Glutamatergic neuron (in vitro differentiated cells): ENCODE data around the gene POU2F2. TPM values are rescaled to one million over a fixed set of nuclear protein-coding genes. Genes with fewer than 3 reads are reported as not detected.
A peak's percentile ranks its signal among the peaks of the same experiment; 100 is the strongest.

Experiments
- DNase-seq: peaks from one replicate; pipeline ENCODE4 v3.0.0; 2022
- H3K27ac Mint-ChIP-seq: one replicate; pipeline ENCODE4 v1.8.0; 2020; ENCODE audit warnings: mild to moderate bottlenecking, mixed read lengths, inconsistent platforms; ENCODE audit not compliant: unreplicated experiment
- H3K27me3 Mint-ChIP-seq: one replicate; pipeline ENCODE4 v1.8.0; 2020; ENCODE audit warnings: mild to moderate bottlenecking, moderate library complexity, mixed read lengths, inconsistent platforms; ENCODE audit not compliant: unreplicated experiment
- H3K36me3 Mint-ChIP-seq: one replicate; pipeline ENCODE4 v1.8.0; 2020; ENCODE audit warnings: mild to moderate bottlenecking, mixed read lengths, inconsistent platforms; ENCODE audit not compliant: unreplicated experiment
- H3K4me1 Mint-ChIP-seq: one replicate; pipeline ENCODE4 v1.8.0; 2020; ENCODE audit warnings: mild to moderate bottlenecking, low read depth, mixed read lengths, inconsistent platforms; ENCODE audit not compliant: unreplicated experiment
- H3K4me3 Mint-ChIP-seq: one replicate; pipeline ENCODE4 v1.8.0; 2020; ENCODE audit warnings: mild to moderate bottlenecking, mixed read lengths, inconsistent platforms; ENCODE audit not compliant: unreplicated experiment
- H3K9me3 Mint-ChIP-seq: one replicate; pipeline ENCODE4 v1.8.0; 2020; ENCODE audit warnings: mild to moderate bottlenecking, moderate library complexity, mixed read lengths, inconsistent platforms; ENCODE audit not compliant: unreplicated experiment
- total RNA-seq: library from RNA; stranded (reverse); fragmentation: NEBNext Ultra II Directional; extraction: Animal tissue kit (Norgen Biotek cat#: 25700); gene quantifications from one replicate; pipeline ENCODE4 v1.2.1, GENCODE V29; 2021; ENCODE audit not compliant: unreplicated experiment
- TF ChIP-seq, protein P1 (sequence below): fragments of 200-600 bp; sonication (generic); IDR thresholded peaks from one replicate; pipeline ENCODE4 v1.5.0; 2021; ENCODE audit not compliant: partially characterized antibody, unreplicated experiment

The POU2F2 gene
- total RNA-seq, 1 donor from 2014 or later, result 53.4 TPM

DNA sequence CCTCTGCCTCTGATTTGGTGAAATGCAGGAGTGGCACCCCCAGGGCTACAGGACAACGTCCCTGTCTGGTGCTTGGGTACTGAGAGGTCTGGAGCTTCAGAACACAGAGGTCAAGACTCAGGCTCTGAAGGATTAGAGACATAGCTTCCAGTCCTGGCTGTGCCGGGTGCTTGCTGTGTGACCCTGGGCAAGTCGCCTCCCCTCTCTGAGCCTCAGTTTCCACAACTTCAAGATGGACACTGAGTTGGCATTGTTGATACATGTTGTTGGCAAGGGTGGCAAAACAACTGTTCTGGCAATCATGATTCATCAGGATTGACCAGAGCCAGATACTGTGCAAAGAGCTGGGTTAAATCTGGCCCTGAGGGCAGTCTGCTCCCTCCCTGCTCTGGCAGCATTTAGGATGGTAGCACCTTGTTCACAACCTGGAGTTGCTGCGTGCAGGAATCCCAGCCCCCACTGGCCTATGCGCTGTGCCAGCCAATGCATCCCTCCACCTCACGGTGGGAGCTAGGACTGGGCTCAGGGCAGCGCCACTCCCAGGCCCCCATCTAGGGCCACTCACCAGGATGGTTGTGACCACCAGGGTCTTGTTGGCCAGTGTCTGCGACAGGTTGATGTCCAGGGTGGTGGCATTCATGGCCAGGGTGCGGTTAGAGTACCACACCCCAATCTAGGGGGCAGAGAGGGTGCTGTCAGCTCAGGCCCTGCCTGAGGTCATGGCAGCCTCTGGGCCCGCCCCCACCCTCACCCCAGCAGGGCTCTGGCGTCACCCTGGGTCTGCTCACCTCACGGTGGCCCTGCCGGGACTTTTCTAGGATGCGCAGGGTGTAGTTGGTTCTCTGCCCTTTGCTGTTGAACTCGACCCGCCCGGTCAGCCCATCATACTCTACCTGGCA is 79.0 kb downstream of the POU2F2 start:
- H3K4me3 Mint-ChIP-seq, result peak overlapping the region; percentile 81
- H3K4me1 Mint-ChIP-seq, result peaks cover 36% of the 10 kb centered on the region
- H3K27ac Mint-ChIP-seq, result peak overlapping the region; percentile 92
- no peak for DNase-seq
- peaks cover 13% of the 10 kb centered on the region for H3K9me3 Mint-ChIP-seq
- TF ChIP-seq, protein P1, sequence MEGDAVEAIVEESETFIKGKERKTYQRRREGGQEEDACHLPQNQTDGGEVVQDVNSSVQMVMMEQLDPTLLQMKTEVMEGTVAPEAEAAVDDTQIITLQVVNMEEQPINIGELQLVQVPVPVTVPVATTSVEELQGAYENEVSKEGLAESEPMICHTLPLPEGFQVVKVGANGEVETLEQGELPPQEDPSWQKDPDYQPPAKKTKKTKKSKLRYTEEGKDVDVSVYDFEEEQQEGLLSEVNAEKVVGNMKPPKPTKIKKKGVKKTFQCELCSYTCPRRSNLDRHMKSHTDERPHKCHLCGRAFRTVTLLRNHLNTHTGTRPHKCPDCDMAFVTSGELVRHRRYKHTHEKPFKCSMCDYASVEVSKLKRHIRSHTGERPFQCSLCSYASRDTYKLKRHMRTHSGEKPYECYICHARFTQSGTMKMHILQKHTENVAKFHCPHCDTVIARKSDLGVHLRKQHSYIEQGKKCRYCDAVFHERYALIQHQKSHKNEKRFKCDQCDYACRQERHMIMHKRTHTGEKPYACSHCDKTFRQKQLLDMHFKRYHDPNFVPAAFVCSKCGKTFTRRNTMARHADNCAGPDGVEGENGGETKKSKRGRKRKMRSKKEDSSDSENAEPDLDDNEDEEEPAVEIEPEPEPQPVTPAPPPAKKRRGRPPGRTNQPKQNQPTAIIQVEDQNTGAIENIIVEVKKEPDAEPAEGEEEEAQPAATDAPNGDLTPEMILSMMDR, result no peak
- H3K36me3 Mint-ChIP-seq, result peaks cover 11% of the 10 kb centered on the region
- H3K27me3 Mint-ChIP-seq, result peaks cover 25% of the 10 kb centered on the region

DNA sequence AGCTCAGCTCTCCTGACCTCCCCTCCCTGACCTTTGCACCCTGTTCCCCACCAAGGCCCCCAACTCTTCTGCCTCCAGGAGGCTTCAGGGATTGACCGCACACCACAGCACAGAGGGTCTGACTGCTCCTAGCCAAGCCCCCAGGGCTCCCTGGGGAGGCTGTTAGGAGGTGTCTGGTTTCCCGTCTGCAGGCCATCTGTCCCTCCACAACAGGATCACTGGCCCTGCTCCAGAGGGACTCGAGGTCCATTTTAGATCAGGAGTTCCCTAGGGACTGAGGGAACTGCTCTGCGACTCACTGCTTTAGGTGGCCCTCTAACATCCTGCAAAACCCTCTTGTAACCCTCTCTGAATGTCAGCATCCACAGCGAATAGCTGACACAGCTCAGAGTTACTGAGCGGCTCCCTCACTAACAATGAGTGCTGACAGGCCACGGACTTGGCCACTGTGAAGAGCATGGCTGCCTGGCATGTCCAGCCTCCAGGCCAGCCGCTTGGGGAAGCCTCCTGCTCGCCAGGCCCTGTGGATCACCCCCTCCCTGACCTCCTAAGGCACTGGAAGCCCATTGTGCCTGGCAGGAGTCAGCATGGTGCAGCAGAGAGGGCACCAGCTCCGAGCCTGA is 79.9 kb downstream of the POU2F2 start:
- H3K36me3 Mint-ChIP-seq, result peaks cover 11% of the 10 kb centered on the region
- H3K4me3 Mint-ChIP-seq, result peak overlapping the region; percentile 81
- H3K27me3 Mint-ChIP-seq, result peaks cover 25% of the 10 kb centered on the region
- peak overlapping the region; percentile 92 for H3K27ac Mint-ChIP-seq
- H3K9me3 Mint-ChIP-seq, result peaks cover 13% of the 10 kb centered on the region
- H3K4me1 Mint-ChIP-seq, result peaks cover 36% of the 10 kb centered on the region
- DNase-seq, result peak; percentile 85
- TF ChIP-seq, protein P1, result no peak

DNA sequence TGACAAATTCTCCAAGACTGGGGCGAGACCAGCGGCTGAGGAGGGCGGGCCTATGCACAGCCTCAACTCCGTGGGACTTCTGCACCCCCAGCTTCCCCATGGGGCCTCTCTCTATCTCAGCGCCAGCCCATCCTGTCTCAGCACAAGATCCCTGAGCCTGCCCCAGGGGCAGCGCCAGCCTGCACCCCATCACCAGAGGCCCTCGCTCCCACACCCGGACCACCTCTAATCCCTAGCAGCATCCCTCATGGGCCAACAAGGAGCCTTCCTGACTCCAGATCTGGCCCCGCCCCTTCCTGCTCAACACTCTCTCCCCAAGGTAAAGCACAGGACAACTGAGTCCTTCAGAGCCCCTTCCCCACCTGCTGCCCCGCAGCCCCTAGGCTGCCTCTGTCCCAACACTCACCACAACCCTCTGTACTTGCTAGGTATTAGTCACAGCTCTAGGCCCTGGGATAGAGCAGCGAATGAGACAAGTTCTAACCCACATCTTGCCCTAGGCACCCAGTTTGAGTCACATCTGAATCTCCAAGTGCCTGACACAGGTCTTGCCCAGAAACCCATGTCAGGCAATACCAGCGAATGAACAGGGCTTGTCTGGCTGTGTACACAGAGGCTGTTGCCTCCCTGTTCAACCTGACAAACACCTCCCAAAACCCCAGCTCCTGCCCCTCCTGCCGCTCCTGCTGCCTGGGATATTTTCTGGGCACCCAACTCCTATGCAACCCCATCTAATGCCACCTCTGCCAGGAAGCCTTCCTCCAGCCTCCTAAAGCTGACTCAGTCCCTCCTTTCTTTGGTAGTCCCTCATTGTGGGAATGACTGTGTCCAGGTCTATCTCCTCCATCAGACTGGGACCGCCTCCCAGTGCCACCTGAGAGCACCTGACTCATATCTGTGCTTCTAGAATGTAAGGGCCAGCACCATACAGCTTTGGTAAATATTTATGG is 80.8 kb downstream of the POU2F2 start:
- peak overlapping the region; percentile 92 for H3K27ac Mint-ChIP-seq
- H3K4me3 Mint-ChIP-seq, result peak overlapping the region; percentile 81
- H3K9me3 Mint-ChIP-seq, result peaks cover 11% of the 10 kb centered on the region
- TF ChIP-seq, protein P1, result no peak
- no peak for DNase-seq
- peaks cover 4% of the 10 kb centered on the region for H3K36me3 Mint-ChIP-seq
- peaks cover 24% of the 10 kb centered on the region for H3K27me3 Mint-ChIP-seq
- H3K4me1 Mint-ChIP-seq, result peaks cover 33% of the 10 kb centered on the region

DNA sequence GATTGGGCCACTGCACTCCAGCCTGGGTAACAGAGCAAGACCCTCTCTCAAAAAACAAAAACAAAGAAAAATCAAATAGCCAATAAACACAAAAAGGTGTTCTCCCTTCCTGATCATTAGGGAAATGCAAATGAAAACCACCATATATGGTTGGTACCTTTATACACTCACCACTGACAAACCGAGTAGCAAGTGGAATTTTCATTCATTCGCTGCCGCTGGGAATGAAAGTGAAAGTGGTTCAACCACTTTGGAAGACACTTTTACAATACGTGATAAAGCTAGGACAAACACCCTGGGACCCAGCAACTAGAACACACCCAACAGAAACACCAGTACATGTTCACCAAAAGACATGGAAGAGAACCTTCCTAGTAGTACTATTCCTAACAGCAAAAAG is 83.3 kb downstream of the POU2F2 start:
- peaks cover 48% of the 10 kb centered on the region for H3K4me1 Mint-ChIP-seq
- no peak for DNase-seq
- H3K36me3 Mint-ChIP-seq, result no peaks in the 10 kb centered on the region
- TF ChIP-seq, protein P1, result no peak
- H3K4me3 Mint-ChIP-seq, result no peak overlapping the region
- H3K27ac Mint-ChIP-seq, result peak overlapping the region; percentile 1
- H3K27me3 Mint-ChIP-seq, result peaks cover 12% of the 10 kb centered on the region
- H3K9me3 Mint-ChIP-seq, result peaks cover 11% of the 10 kb centered on the region
